ENCODE measurements around the gene PHIP.

DNA sequence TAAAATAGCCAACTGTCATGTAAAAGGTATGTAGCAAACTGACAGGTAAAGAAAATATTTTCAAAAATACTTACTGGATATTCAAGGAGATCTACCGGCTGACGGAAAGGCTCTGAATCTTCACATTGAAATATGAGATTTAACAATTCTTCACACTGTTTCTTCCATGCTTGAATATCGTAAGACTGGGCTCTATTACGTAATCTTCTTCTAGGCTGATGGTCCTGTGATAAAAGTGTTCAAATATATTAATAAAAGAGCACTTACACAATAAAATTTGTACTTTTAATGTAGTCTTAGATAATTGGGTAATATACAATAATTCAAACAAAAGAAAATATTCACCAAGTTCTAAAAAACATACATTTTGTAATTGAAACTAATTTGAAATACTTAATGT, 123.3 kb downstream of the PHIP start:
- no peak for TF ChIP-seq CTCF (IDR thresholded peaks at IDR 0.05)
- no peak for TF ChIP-seq EZH2 (IDR thresholded peaks at IDR 0.05)
- TF ChIP-seq EZH2phosphoT487 (IDR thresholded peaks at IDR 0.05): no peak
